PC-3 (cell line): ENCODE measurements around the gene CHN1.

Experiments
- CTCF ChIP-seq: fragments of 300-600 bp; sonication (generic); conservative IDR thresholded peaks from 2 replicates; pipeline ENCODE4 v1.5.1; 2017; ENCODE audit warnings: antibody characterized with exemption, low read depth, mild to moderate bottlenecking, low read length
- EZH2 ChIP-seq: fragments of 300-600 bp; sonication (generic); IDR thresholded peaks from one replicate; pipeline ENCODE4 v1.6.1; 2017; ENCODE audit warnings: antibody characterized with exemption, mild to moderate bottlenecking, low read length; ENCODE audit not compliant: unreplicated experiment
- EZH2phosphoT487 ChIP-seq: fragments of 300-600 bp; sonication (generic); IDR thresholded peaks from 2 replicates; pipeline ENCODE4 v1.6.1; 2018; ENCODE audit warnings: mild to moderate bottlenecking, antibody characterized with exemption, low read length, borderline replicate concordance

- TF ChIP-seq EZH2 = no peak
- no peak for TF ChIP-seq CTCF
- no peak for TF ChIP-seq EZH2phosphoT487
Observed at GRCh38 chr2:174974131-174974530, 31.1 kb downstream of the CHN1 start.
